ENCODE results near the gene NSUN4.
"Not testable (repeated sequence)": the region's sequence is repeated elsewhere in the genome, so short reads cannot be mapped to it uniquely, and the experiment has no call there.

NSUN4 gene

GRCh38 chr1:46340404-46341221, at the start of gene NSUN4:
Gene NSUN4 (plus strand): TSS chr1:46340807. CDS start chr1:46340827, 20 bp downstream.
- peak; percentile 96 for DNase-seq (ENCODE audit: low read depth)

GRCh38 chr1:46295306-46295705, 45.3 kb upstream of the NSUN4 start:
- DNase-seq (ENCODE audit: low read depth), result no peak

- no peak for DNase-seq (ENCODE audit: low read depth)
Observed at GRCh38 chr1:46298387-46298786, 42.2 kb upstream of the NSUN4 start.

GRCh38 chr1:46300673-46301405, 39.8 kb upstream of the NSUN4 start:
- peak; percentile 51 for DNase-seq (ENCODE audit: low read depth)

GRCh38 chr1:46301406-46301807, 39.2 kb upstream of the NSUN4 start:
- DNase-seq (ENCODE audit: low read depth), result no peak

DNA sequence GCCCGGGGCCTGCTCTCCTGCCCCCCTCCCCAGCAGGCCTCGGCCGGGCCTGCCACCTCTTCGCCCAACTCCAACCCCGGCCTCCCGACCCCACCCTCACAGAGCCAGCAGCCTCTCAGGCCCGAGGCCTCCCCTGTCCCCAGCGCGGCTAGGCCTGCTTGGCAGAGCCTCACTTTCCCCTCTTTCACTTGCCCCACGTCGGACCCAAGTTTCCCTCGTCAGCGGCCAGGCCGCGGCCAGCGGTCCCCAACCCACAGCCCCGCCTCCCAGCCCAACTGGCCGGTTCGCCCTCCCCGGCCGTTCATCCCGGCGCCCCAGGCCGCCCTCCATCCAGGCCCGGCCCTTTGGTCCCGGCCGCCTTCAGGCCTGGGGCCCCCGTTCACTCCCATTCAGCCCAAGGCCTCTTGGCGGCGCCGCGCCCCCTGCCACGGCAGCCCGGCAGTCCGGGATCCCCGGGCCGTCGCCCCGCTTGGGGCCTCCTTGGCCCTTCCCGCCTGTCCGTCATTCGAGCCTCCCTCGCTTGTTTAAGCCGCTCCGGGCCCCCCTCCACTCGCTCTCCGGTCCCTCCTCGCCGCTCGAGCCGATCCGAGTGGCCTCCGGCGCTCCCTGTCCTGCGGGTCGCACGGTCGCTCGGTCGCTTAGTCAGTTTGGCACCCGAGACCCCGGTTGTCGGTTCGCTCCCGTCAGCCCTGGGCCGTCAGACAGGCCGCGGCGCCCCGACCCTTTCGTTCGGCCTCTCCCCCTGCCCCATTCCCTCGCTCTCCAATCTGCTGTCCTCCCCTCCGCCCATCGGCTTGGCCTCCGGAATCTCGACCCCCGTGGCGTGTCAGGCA, 38.6 kb upstream of the NSUN4 start:
- peak; percentile 59 for DNase-seq (ENCODE audit: low read depth)

GRCh38 chr1:46302641-46303037, 38.0 kb upstream of the NSUN4 start:
- no peak for DNase-seq (ENCODE audit: low read depth)

DNA sequence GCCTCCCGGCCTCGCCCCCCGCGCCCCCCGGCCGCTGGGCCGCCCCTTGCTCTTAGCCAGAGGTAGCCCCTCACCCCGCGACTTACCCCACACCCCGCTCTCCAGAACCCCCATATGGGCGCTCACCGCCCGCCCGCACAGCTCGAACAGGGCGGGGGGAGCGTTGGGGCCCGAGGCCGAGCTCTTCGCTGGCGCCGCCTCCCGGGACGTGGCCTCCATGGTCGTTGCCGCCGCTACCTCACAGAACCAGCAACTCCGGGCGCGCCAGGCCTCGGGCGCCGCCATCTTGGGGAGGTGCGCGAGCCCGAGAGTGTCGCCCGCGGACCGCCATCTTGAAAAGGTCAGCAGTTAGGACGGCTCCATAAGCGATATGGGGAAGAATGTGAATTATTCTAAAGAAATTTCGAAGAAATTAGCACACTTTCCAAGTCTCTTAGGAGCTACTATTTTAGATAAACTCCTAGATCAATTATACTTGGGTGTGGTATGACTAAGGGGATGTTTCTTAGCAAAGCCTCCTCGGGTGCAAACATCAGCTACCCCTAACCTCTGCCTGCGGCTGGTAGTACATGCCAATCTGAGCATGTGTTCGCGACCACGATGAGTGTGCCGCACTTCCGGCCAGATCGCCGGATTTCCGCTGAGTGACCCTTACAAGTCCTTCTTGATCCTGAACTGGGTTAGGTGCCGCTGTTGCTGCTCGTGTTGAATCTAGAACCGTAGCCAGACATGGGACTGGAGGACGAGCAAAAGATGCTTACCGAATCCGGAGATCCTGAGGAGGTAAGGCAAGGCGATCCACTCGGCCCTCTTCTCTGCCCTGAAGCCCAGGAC, 37.4 kb upstream of the NSUN4 start, which contains the start of the genes LRRC41 and UQCRH:
Gene LRRC41, minus strand, starts transcription at position 579 of the 834 bp plus-strand sequence. Its CDS starts 294 bp downstream, at position 285.
Gene UQCRH, plus strand, starts transcription at position 661 of the 834 bp plus-strand sequence. Its CDS starts 69 bp downstream, at position 730.
- peak; percentile 97 for DNase-seq (ENCODE audit: low read depth)

DNA sequence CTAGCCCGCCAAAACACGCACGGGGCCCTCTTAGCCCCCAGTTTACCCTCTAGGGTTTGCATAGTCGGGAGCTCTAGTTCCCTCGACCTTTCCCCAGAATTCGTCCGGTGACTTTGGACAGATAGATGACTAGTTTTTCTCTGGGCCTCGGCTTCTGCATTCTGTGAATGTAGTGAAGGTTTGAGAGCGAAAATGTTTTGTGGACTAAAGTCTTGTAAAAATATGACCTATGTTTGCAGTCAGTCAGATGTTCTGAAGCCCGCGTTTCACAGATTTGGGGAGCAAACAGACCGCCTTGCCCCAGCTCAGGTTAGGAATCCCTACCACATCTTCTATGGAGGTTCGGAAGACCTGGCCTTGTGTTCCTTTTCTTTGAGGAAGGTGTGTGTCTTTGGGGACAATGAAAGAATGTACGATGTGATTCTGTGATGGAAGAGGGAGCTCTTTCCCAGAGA, 36.7 kb upstream of the NSUN4 start:
- peak; percentile 11 for DNase-seq (ENCODE audit: low read depth)

- no peak for DNase-seq (ENCODE audit: low read depth)
Observed at GRCh38 chr1:46306159-46306530, 34.5 kb upstream of the NSUN4 start.

- no peak for DNase-seq (ENCODE audit: low read depth)
Observed at GRCh38 chr1:46309401-46310159, 31.0 kb upstream of the NSUN4 start.

DNA sequence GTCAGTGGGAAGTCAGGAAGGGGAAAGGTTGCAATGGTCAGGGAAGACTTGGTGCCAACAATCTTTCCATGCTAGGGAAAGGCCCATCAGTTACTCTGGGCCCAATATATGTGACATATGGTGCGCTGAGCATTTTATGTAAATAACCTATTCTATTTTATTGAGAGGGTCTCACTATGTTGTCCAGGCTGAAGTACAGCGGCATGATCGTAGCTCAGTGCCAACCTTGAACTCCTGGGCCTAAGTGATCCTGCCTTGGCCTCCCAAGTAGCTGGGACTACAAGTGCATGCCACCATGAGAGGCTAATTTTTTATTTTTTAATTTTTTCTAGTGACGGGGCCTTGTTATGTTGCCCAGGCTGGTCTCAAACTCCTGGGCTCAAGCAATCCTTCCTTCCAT, 30.3 kb upstream of the NSUN4 start:
- DNase-seq (ENCODE audit: low read depth), result no peak

GRCh38 chr1:46315669-46316403, 24.8 kb upstream of the NSUN4 start:
- peak; percentile 73 for DNase-seq (ENCODE audit: low read depth)

- no peak for DNase-seq (ENCODE audit: low read depth)
Observed at GRCh38 chr1:46317323-46317722, 23.3 kb upstream of the NSUN4 start.

- not testable (repeated sequence) for DNase-seq (ENCODE audit: low read depth)
Observed at GRCh38 chr1:46319301-46319700, 21.3 kb upstream of the NSUN4 start.

- DNase-seq (ENCODE audit: low read depth), result not testable (repeated sequence)
Observed at GRCh38 chr1:46319960-46320914, 20.4 kb upstream of the NSUN4 start.

DNA sequence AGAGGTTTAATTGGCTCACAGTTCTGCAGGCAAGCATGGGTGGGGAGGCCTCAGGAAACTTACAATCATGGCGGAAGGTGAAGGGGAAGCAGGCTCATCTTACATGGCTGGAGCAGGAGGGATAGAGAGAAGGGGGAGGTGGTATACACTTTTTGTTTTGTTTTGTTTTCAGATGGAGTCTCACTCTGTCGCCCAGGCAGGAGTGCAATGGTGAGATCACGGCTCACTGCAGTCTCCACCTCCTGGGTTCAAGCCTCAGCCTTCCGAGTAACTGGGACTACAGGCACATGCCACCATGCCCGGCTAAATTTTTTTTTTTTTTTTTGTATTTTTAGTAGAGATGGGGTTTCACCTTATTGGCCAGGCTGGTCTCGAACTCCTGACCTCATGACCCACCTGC, 18.4 kb upstream of the NSUN4 start:
- DNase-seq (ENCODE audit: low read depth), result not testable (repeated sequence)

GRCh38 chr1:46325285-46326076, 15.1 kb upstream of the NSUN4 start:
- DNase-seq (ENCODE audit: low read depth), result not testable (repeated sequence)
